GM21786 (cell line): ENCODE measurements around the gene ATP9A.
"Not testable (repeated sequence)": the region's sequence is repeated elsewhere in the genome, so short reads cannot be mapped to it uniquely, and the experiment has no call there.

ENCODE experiments used
- ATAC-seq: cut with Tn5 transposase; IDR thresholded peaks from one replicate; pipeline ENCODE4 v1.9.1; 2021; ENCODE audit not compliant: unreplicated experiment

Gene ATP9A, protein sequence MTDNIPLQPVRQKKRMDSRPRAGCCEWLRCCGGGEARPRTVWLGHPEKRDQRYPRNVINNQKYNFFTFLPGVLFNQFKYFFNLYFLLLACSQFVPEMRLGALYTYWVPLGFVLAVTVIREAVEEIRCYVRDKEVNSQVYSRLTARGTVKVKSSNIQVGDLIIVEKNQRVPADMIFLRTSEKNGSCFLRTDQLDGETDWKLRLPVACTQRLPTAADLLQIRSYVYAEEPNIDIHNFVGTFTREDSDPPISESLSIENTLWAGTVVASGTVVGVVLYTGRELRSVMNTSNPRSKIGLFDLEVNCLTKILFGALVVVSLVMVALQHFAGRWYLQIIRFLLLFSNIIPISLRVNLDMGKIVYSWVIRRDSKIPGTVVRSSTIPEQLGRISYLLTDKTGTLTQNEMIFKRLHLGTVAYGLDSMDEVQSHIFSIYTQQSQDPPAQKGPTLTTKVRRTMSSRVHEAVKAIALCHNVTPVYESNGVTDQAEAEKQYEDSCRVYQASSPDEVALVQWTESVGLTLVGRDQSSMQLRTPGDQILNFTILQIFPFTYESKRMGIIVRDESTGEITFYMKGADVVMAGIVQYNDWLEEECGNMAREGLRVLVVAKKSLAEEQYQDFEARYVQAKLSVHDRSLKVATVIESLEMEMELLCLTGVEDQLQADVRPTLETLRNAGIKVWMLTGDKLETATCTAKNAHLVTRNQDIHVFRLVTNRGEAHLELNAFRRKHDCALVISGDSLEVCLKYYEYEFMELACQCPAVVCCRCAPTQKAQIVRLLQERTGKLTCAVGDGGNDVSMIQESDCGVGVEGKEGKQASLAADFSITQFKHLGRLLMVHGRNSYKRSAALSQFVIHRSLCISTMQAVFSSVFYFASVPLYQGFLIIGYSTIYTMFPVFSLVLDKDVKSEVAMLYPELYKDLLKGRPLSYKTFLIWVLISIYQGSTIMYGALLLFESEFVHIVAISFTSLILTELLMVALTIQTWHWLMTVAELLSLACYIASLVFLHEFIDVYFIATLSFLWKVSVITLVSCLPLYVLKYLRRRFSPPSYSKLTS

DNA sequence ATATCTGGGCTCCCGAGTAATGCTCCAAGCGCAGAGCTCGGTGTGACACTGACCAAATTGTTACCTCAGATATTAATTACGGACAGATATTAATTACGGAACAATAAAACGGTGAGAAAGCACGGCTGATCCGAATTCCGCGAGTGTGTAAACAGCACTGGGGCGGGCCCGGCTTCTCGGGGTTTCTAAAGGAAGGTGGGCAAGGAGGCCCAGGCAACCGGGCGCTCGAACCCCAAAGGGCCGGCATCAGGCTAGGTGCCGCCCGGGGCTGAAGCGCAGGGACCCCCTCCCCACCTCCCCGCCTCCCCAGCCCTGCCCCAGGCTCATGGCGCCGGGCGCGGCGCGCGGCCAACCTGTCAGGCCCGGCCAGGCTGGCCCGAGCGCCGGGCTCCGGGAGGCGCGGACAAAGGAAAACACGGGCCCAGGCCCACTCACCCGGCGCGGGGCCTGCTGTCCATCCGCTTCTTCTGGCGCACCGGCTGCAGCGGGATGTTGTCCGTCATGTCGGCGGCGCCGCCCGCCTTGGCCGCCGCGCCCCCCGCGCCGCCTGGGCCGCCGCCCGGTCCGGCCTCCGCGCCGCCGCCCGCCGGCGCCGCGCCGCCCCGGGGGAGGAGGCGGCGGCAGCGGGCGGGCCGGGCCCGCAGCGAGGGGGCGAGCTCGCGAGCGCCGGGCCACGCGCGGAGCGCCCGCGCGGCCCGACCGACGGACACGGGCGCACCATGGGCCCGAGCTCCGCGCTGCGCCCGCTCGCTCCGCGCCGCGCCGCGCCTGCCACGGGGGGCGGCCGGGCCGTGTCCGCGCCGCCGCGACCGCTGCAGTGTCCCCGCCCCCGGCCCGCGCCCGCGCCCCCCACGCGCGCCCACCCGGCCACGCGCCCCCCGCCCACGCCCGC is at the start of gene ATP9A:
Gene ATP9A, minus strand, starts transcription at position 524 of the 892 bp plus-strand sequence. Its CDS starts 21 bp downstream, at position 503.
- no peak for ATAC-seq

DNA sequence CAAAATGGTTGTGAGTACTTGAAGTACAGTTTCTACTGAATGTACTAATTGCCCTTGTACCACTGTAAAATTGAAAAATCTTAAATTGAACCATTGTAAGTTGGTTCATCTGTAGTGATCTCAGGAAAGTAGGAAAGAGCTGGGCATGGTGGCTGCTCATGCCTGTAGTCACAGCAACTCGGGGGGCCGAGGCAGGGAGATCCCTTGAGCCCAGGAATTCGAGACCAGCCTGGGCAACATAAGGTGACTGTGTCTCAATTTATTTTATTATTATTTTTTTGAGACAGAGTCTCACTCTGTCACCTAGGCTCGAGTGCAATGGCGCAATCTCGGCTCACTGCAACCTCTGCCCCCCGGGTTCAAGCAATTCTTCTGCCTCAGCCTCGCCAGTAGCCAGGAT is 48.7 kb upstream of the ATP9A start:
- ATAC-seq: not testable (repeated sequence)

DNA sequence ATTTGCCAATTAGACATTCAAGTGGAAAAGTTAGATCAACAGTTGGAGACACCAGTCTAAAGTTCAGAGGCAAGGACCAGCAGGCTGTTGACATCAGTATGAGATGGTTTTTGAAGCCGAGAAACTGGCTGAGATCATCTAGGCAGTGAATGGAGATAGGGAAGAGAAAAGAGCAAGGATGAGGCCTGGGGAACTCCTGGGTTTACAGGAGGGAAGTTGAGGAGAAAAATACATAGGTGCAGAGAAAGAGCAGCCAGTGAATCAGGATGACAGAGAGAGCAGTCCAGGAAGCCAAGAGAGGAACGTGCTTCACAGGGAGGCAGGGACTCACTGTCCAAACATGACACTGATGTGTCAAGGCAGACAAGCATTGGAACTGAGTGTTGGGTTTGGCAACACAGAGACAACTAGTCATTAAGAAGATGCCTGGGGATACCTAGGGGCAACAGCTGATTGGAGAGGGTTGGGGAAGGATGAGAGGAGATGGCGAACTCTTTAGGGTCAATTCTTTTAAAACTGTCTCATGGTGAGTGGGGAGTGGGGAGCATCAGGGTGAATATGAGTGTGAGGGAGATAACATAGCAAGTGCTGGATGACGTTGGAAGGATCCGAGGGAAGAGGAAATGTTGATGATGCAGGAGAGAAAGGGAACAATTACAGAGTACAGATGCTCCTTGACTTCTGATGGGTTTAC is 47.3 kb upstream of the ATP9A start:
- no peak for ATAC-seq

DNA sequence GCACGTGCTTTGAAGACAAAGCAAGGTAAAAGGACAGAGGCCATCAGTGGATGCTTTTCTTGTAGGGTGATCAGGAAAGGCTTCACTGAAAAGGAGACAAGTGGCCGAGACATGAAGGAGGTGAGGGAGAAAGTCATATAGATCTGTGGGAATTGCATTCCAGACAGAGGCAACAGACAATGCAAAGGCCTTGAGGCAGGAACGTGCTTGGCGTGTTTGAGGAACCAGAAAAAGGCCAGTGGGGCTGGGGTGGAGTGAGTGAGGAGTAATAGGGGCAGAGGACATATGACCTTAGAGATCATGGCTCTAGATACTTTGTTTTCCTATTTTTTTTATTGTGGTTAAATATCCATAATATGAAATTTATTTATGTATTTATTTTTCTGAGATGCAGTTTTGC is 44.7 kb upstream of the ATP9A start:
- ATAC-seq: no peak

DNA sequence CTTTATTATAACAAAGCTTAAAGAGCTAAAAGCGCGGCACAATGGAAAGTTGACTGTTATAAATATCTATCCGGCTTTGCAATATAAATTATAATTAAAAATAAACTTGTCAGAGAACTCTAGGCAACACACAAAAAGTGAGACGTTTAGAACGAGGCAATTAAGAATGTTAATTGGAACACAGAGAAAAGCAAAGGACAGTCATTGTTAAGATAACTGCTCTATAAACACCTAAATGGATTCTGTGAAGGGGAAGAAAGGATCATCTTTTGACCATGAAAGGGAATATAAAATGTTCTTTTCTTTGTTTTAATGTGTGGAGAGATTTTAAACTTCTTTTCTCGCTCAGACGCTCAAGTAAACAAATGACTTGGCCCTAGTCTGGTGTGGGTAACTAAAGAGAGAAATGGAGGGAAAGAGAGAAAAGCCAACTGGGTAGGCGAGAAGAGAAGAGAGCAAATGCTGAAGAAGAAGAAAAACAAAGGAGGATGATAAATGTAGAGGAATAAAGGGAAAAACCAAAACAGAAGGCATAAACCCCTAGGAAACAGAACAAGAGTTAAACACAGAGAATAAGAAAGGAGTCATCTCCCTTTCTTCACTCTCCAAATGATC is 43.4 kb upstream of the ATP9A start:
- no peak for ATAC-seq

DNA sequence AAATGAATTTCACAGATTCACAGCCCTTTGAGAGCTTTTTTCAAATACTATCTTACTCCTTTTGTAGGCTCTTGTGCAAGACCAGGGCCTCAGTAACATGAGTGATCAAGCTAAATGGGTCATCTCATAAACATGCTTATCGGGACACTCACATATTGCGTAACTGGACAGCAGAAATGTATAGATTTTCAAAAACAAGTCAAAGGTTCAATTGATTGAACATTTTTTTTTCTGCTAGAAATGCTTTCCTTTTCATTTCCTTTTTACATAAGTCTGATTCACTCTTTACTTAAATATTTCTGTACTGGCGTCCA is 42.8 kb upstream of the ATP9A start:
- ATAC-seq: no peak

DNA sequence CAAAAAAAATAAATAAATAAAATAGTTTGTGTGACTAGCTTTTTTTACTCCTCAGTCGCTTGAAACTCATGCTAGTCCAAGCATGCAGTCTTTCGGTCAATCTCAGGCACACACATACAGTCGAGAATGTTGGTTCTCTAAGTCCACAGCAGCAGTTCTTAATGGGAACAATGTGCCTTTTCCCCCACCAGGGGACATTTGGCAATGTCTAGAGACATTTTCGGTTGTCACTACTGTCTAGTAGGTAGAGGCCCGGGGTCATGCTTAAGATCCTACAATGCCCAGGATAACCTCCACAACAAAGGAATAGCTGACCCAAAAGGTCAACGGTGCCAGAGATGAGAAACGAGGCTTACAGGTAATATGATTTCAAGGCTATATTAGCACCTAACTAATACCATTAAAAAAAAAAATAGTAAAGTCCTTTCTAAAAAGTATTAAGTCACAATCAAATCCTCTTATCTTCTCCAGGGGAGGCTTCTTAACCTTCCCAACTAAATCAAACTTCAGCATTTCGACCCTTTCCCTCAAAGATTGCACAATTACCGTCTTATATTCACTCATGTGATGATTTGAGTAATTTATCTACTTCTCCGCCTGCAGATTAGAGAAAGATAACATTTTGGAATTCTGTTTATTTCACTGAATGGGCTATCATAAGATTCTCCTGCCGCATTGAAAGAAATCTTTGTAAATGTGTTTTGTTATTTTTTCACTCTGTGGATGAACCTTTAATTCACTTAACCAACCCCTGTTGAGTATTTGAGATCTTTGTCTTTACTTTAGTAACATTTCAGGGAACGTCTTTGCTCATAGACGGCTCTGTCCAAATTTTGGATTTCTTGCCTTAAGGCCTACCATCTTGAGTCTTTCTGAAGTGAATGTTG is 42.2 kb upstream of the ATP9A start:
- no peak for ATAC-seq

DNA sequence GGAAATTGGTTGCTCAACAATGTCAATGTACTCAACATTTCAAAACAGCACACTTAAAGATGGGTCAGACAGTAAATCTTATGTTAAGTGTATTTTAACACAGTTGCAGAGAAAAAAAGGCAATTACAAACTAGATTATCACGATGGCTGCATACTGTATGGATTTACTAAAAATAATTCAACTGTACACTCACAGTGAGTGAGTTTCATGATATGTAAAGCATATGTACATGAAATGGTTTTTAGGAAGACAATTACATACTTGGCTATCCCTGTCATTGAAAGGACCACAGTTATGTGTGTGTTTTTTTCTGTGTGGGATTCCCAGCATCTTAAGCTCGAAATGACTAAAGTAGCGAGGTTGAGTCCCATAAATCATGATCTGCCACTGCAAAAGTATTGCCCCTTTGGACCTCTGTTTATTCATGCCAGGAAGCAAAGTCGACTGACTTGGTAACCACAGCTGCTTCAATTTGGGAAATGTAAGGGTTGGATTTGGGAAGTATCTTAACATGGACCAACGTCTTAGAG is 39.6 kb upstream of the ATP9A start:
- ATAC-seq: no peak

DNA sequence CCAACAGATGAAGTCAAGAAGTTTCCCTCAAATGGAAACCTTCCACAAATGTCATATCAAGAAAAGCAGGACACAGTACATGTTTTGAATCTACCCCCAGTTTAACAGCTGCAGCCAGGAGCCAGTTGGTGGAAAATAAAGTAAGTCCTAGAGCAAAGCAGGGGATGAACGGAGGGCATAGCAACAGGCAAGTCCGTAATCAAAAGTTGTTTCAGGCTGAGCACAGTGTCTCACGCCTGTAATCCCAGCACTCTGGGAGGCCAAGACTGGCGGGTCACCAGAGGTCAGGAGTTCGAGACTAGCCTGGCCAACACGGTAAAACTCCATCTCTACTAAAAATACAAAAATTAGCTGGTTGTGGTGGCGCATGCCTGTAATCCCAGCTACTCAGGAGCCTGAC is 36.6 kb upstream of the ATP9A start:
- ATAC-seq: no peak

DNA sequence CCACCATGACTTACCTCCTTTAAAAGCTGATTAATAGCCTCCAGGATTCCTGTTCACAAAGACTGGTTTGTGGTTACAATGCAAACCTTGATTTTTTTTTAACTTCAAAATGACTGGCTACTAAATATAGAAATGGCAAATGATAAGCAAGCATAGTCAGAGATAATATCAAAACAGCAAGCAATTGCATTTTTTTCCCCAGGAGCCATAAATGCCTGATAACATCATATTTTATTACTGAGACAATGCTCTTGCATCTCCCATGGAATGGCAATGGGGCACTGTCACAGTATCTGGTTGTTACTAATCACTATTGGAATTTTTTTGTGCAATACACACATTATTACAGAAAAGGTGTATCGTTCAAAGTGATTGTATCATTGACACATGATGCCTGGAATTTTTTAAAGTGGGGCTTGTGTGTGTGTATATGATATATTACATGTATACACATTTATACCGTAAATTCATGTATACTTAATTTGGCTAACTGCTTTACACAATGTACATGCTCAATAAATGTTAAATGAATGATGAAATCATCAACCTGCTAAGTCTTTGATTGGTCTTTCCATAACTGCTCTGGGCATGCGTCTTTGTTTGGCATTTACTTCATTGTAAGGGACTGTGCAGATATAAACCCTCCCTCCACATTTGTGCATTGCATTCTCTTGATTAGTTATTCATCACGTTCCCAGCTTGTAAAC is 35.1 kb upstream of the ATP9A start:
- ATAC-seq: no peak

DNA sequence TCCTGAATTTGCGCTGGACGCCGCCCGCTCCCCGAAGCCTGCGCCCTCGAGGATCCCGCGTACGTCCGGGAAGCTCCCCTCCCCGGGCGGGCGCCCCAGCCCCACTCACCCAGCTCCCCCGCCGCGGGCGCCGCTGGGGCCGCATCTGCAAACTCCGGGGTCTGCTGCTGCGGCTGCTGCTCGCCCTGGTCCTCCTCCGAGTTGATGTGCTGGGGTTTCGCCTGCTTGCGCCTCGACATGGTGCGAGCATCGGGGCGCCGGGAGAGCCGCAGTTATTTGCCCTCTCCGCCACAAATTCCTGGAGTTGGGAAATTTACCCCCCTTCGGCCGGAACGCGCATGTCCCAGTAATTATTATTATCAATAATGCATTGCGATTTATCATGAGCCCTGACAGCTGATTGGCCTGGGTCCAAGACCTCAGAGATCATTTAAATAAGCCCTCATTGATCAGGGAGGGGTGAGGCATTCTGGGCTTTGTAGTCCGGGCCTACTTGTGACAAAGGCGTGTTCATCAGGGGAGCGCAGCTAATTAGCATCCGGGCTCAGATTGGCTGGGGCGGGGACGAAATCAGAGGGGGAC is 34.1 kb upstream of the ATP9A start, which contains the start of gene SALL4:
Gene SALL4, minus strand, starts transcription at position 352 of the 582 bp plus-strand sequence. Its CDS starts 113 bp downstream, at position 239.
- ATAC-seq: no peak

DNA sequence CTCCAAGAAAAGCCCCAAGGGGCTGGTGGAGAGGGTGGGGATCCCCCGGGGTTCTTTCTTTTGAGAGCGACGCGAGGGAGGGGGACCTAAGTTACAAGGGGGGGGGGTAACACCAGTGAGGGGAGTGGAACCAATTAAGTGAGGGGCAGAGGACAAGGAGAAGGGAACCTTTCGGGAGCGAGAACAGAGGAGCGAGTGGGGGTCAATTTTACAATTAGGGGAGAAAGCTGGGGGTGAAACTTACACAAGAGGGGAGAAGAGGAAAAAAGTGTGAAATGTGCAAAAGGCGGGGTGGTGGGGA is 33.6 kb upstream of the ATP9A start:
- ATAC-seq: no peak

DNA sequence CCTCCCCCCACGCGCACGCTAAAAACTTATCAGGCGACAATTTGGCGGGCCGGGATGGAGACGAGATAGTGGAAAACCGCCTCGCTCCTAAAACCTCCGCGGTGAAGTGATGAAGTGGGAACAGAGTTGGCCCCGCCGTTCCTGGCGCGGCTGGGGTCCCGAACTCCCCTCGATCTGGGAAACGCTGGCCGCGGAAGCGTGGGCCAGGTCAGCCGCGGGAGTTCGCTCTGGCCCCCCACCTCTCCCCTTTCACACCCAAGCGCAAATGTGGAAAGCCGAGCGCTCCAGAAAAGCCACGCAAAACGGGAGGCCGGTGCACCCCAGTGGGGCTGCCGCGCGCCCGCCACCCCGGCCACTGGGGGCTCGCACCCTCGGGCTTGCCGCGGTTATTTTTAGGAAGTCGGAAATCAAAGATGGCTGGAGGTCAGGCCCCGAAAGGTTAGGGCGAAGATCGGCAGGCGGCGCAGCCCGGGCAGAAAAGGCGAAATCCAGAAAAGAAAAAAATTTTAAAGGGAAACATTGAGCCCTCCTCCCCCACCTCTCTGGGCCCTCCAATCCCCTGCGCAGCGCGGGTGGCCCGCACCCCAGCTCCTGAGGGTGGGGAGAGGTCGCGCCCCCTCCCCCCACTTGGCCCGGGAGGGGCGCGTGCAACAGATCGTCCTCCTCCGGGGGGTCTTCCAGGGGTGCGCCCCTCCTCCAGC is 33.1 kb upstream of the ATP9A start:
- ATAC-seq: no peak

DNA sequence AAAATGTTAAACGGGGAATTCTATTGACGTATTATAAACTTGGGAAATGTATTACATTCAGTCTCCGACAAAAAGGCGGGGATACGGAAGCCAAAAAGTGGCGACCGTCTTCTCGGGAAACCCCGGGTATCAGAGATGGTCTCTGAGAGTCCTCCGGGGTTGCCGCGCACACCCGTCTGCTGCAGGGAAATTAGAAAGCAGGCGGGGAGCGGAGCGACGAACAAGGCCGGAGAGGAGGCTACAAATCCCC is 32.6 kb upstream of the ATP9A start:
- ATAC-seq: no peak

DNA sequence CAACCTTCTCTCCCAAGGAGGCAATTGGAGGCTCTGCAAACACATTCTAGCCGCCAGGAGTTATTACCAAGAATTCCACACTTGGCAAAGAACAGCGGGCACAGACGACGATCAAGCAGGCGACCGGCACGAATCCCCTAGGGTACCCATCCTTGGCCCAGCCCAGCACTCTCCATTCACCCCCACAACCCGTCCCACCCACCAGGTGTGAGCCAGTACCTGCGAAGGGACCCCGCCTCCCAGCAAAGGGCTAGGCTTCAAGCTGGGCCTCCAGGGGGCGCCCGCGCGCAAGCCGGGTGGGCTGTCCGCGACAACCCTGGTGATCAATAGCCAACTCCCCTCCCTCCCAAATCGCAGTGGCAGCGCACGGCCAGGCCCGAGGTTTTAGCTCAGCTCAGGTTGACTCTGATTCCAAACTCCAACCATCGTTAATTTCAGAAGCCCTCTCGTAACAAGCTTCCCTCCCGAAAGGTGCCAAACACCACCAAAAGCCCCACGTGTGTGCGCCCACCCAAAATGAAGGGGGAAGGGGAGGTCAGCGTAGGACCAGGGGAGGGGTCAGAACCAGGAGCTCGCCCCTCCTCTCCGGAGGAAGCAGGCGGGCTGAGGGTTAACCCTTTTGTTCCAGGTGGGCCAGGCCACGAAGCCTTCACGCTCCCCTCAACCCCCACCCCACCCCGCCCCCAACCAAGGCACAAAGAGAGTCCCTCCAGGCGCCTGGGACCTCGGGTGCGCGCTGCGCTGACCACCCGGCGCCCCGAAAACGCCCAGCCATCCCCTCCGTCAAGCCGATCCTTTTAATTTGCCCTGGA is 32.1 kb upstream of the ATP9A start:
- no peak for ATAC-seq

DNA sequence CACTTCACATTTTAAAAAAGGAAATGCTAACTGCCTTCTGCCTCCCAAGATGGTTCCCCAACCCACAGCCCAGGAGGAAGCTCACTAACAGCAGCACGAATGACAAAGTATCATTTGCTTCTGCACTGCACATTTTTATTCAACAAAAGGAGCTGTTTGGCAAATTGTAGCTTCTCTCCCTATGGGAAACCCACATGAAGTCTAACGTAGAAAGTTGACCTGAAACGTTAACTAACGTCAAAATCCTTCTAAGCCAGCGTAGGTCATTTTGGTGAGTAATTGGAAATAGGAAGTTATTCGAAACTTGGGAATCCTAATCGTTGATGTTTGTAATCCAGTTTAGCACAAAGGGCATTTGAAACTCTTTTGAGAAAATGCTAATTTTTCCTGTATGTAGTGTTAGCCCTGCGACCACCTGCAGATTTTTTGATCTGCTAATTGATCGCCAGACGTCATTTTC is 31.2 kb upstream of the ATP9A start:
- ATAC-seq: no peak
